NCI-H1092 (cell line): Measurements from ENCODE around the gene EPHB6.
A peak's percentile ranks its signal among the peaks of the same experiment; 100 is the strongest.

Source experiments
- DNase-seq: peaks from one replicate; lab custom pipeline; 2025; lab: John Stamatoyannopoulos, UW

EPHB6 gene

GRCh38 chr7:142835487-142835886 lies 19.4 kb upstream of the EPHB6 start:
- no peak for DNase-seq

GRCh38 chr7:142836426-142836825 lies 18.4 kb upstream of the EPHB6 start:
- no peak for DNase-seq

- no peak for DNase-seq
Observed at GRCh38 chr7:142838461-142839213, 16.2 kb upstream of the EPHB6 start.

- no peak for DNase-seq
Observed at GRCh38 chr7:142842251-142842766, 12.6 kb upstream of the EPHB6 start.

GRCh38 chr7:142847353-142847752 lies 7.5 kb upstream of the EPHB6 start:
- DNase-seq = no peak

- no peak for DNase-seq
Observed at GRCh38 chr7:142851269-142851668, 3.6 kb upstream of the EPHB6 start.

- no peak for DNase-seq
Observed at GRCh38 chr7:142851919-142852318, 3.0 kb upstream of the EPHB6 start.

GRCh38 chr7:142853739-142854371 lies 1.0 kb upstream of the EPHB6 start:
- DNase-seq = peak; percentile 41

- no peak for DNase-seq
Observed at GRCh38 chr7:142855114-142855743, 353 bp downstream of the EPHB6 start.

- no peak for DNase-seq
Observed at GRCh38 chr7:142855756-142856564, 1.1 kb downstream of the EPHB6 start.

GRCh38 chr7:142856565-142857245 lies 1.8 kb downstream of the EPHB6 start:
- no peak for DNase-seq

GRCh38 chr7:142857625-142858024 lies 2.7 kb downstream of the EPHB6 start:
- no peak for DNase-seq

- DNase-seq = no peak
Observed at GRCh38 chr7:142859411-142859810, 4.5 kb downstream of the EPHB6 start.

- DNase-seq = no peak
Observed at GRCh38 chr7:142859829-142860228, 5.0 kb downstream of the EPHB6 start.

- DNase-seq = no peak
Observed at GRCh38 chr7:142860968-142861367, 6.1 kb downstream of the EPHB6 start.

GRCh38 chr7:142862351-142862750 lies 7.5 kb downstream of the EPHB6 start:
- DNase-seq = no peak

- no peak for DNase-seq
Observed at GRCh38 chr7:142862786-142863400, 8.0 kb downstream of the EPHB6 start.

- DNase-seq = no peak
Observed at GRCh38 chr7:142863891-142864685, 9.2 kb downstream of the EPHB6 start.

- DNase-seq = no peak
Observed at GRCh38 chr7:142864980-142865747, 10.3 kb downstream of the EPHB6 start.

GRCh38 chr7:142865766-142866165 lies 10.9 kb downstream of the EPHB6 start:
- no peak for DNase-seq
